Cerebellar cortex (tissue), 1 donor: ENCODE data around the gene TRIO.

Source experiments
- DNase-seq: peaks from one replicate; pipeline ENCODE4 v3.0.0-alpha.2; 2015; ENCODE audit warnings: low spot score

TRIO gene

DNA sequence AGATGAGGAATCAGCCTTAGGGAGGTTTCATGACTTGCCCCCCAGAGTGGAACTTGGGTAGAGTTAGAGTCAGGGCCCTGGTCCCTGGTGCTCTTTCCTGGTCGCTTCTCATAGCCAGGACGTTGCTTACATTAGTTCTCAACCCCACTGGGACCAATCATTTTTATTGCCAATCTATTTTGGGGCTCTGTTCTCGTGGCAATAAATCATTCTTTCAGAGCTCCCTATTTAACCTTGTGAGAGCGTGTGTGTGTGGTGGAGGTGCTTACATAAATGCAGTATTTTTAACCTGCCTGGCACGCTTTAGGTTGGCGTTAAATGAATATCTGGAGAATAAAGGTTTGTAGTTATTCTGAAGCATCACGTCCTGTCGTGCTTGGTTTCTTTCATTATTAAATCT lies 4.1 kb downstream of the TRIO start:
- DNase-seq, result no peak

DNA sequence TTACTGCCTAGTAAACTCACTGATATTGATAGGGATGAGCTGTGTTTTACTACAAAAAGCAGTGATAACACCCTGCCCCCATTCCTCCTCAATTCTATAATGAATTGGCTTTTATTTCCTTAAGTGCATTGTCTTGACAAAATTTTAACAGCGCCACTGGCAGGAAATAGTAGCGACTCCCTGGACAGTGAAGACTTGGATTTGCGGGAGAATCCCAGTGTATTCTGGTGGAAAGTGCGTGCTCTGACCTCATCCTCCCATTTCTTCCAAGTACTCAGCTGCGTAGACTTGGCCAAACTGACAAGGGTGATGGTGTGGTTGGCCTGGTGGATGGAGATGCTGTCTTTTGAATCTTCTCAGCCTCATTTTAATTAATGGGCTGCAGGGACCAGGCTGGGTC lies 5.3 kb downstream of the TRIO start:
- DNase-seq, result no peak

DNA sequence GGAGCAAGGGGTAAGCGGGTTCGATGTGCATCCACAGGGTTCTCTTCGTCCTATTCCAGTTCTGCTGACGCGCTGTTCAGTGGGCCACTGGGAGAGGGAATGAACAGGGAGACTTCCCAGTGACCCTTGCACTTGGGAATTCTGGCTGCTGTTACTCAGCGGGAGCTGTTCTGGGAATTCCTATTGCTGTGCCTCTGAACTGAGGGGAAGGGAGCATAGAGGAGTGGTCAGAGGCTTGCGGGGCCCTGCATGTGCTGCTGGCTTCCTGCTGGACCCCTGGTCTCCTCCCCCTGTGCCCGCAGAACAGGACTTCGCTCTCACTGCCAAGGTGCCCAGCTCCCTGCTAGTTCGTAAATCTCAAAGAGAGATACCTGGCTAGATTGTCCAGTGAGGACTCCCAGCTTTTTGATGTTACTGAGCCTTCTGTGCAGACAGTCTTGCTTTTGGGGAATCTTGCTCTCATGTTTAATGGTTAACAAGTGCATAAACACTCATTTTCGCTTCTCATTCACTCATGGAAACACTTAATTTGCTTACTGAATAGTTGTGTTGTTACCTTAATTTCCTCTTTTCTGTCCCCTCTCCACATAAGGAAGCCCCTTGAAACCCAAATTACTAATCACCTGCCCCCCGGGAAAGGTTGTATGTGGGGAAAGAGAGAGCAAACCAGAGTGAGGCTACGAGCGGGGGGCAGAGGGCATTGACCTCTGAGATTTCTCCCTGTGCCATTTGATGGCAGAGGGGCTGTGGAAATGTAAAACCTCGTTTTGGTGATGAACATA lies 5.9 kb downstream of the TRIO start:
- DNase-seq, result no peak

GRCh38 chr5:14149672-14150274 lies 6.6 kb downstream of the TRIO start:
- DNase-seq, result no peak

DNA sequence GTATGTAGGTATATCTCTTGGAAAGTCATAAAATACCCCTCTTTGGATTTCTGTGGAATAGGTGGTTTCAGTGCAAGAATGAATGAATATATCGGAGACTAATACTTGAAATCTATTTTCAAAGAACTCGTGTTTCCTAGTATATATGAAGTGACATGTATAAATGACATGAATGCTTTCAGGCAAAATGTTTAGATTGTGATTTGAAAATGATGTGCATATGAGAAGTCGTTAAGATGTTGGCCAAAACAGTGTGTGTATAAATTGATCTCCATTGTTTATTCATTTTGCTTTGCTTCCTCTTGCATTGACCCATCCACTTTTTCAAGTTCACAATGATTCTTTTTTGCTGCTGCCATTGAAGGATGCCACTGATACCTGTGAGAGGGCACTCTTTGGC lies 8.3 kb downstream of the TRIO start:
- no peak for DNase-seq

- DNase-seq, result no peak
Observed at GRCh38 chr5:14153071-14153864, 10.1 kb downstream of the TRIO start.

GRCh38 chr5:14153932-14154731 lies 11.0 kb downstream of the TRIO start:
- no peak for DNase-seq

- DNase-seq, result no peak
Observed at GRCh38 chr5:14155075-14155474, 11.9 kb downstream of the TRIO start.

DNA sequence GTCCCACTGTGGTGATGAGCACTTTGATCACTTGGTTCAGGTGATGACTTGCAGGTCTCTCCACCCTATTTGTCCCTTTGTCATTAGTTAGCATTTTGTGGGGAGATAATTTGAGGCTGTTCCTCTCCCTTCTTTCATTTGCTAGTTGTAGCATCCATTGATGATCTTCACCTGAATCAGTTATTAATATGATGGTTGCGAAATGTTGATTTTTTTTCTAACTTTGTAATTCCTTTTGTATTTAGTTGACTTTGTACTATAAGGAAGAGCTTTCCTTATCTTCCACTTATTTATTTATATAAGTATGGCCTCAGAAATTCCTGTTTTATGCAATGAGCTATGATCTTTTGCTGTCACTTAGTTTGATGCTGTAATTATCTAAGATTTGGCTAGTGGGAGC lies 12.6 kb downstream of the TRIO start:
- no peak for DNase-seq

- no peak for DNase-seq
Observed at GRCh38 chr5:14156290-14156649, 13.1 kb downstream of the TRIO start.

- DNase-seq, result no peak
Observed at GRCh38 chr5:14156650-14157492, 13.7 kb downstream of the TRIO start.

DNA sequence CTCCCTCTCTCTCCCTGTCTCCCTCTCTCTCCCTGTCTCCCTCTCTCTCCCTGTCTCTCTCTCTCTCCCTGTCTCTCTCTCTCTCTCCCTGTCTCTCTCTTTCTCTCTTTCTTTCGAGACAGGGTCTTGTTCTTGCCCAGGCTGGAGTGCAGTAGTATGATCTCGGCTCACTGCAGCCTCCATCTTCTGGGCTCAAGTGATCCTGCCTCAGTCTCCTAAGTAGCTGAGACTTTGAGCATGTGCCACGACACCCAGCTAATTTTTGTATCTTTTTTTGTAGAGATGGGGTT lies 14.3 kb downstream of the TRIO start:
- no peak for DNase-seq

- no peak for DNase-seq
Observed at GRCh38 chr5:14158890-14159666, 15.9 kb downstream of the TRIO start.

- DNase-seq, result no peak
Observed at GRCh38 chr5:14161825-14162556, 18.8 kb downstream of the TRIO start.

- no peak for DNase-seq
Observed at GRCh38 chr5:14164164-14165163, 21.3 kb downstream of the TRIO start.

DNA sequence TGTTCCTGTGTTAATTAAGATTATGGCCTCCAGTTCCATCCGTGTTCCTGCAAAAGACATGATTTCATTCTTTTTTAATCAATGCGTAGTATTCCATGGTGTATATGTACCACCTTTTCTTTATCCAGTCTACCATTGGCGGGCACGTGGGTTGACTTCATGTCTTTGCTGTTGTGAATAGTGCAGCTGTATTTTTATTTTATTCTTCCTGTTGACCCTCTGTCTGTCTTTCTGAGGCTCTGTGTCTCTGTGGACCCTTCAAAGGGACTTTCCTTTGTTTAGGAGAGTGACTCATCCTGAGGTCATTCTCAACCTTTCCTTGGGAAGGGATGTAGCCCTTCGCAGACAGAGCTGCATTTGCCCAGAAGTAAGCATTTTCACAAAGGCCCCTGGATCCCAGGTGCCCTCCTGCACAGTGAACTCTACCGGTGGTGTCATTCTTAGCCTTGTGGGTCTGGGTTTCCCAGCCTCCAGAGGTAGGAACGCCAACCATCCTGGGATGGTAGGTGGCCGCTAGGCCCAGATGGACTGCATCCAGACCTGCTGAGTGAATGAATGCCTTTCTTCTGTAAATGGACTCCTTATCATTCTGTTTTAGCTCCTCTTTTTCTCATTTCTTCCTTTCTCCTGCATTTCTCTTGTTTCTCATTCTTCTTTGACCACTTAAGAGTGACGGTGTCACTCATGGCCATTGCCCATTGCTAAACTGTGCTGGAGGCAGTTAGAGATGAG lies 22.4 kb downstream of the TRIO start:
- no peak for DNase-seq

GRCh38 chr5:14166437-14166836 lies 23.3 kb downstream of the TRIO start:
- DNase-seq, result no peak

GRCh38 chr5:14167211-14167845 lies 24.2 kb downstream of the TRIO start:
- no peak for DNase-seq
